Right ventricle myocardium superior (tissue), 1 donor: ENCODE data around the gene GSE1. TPM values are rescaled to one million over a fixed set of nuclear protein-coding genes. Genes with fewer than 3 reads are reported as not detected.

Experiments
- ATAC-seq: fragments of 200-7000 bp; cut with Tn5 transposase; one replicate; pipeline ENCODE4 v1.9.1; 2020; ENCODE audit warnings: mild to moderate bottlenecking; ENCODE audit not compliant: poor library complexity
- DNase-seq: peaks from one replicate; pipeline ENCODE4 v3.0.0-alpha.2; 2020
- intact Hi-C: fragments of 100-400 bp; cut with DNase I; formaldehyde crosslinking; loops from one replicate; pipeline ENCODE4 v1.11.2; 2022
- total RNA-seq: library from RNA; stranded (reverse); fragmentation: NEBNext Ultra II Directional; extraction: Animal tissue kit (Norgen Biotek cat#: 25700); gene quantifications from one replicate; pipeline ENCODE4 v1.2.1, GENCODE V29; 2021
- donor health status: DM: no; HTN: yes; CAD: no; lungs with severe emphysema.

Gene GSE1
- total RNA-seq, 1 donor from 2014 or later, result 30.3 TPM

DNA sequence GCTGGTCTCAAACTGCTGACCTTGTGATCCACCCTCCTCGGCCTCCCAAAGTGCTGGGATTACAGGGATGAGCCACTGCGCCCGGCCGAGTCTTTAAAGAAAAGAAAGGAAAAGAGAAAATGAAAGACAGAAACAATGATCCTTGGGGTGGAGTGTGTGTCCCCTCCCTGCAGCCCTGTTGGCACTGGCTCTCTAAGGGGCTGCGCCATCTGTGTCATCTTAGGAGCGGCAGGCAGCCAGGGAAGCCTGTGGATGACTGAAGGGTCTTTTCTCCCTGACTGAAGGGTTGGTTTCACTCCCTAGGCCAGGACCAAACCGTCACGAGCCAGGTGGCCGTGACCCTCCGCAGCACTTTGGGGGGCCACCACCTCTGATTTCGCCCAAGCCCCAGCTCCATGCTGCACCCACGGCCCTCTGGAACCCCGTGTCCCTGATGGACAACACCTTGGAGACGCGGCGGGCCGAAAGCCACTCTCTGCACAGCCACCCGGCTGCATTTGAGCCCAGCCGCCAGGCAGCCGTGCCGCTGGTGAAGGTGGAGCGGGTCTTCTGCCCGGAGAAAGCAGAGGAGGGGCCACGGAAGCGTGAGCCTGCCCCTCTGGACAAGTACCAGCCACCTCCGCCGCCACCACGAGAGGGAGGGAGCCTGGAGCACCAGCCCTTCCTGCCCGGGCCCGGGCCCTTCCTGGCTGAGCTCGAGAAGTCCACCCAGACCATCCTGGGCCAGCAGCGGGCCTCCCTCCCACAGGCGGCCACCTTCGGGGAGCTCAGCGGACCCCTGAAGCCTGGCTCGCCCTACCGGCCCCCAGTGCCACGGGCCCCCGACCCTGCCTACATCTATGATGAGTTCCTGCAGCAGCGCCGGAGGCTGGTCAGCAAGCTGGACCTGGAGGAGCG, 48.0 kb downstream of the GSE1 start:
- DNase-seq (peak; percentile 43), ATAC-seq (no peak)
- intact Hi-C loops, result no loop called here

- ATAC-seq (no peak), DNase-seq (no peak)
- intact Hi-C loops, result no loop called here
Measured at GRCh38 chr16:85661740-85662481, 48.8 kb downstream of the GSE1 start.

DNA sequence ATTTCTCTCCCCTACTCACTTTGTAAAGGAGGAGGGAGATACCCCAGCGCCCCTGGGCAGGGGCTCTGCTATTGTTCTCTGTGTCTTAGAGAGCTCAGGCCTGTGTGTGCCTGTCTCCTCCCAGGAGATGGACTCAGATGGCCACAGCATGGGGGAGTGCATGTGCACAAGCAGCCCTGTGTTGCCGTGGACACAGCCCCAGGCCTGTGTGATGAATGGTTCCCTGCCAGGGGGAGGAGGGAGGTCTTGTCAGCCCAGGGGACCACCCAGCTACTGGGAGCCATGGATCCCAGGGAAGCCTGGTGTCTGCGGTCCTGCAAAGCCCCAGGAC, 49.3 kb downstream of the GSE1 start:
- DNase-seq (peak; percentile 30), ATAC-seq (no peak)
- intact Hi-C loops, result no loop called here

DNA sequence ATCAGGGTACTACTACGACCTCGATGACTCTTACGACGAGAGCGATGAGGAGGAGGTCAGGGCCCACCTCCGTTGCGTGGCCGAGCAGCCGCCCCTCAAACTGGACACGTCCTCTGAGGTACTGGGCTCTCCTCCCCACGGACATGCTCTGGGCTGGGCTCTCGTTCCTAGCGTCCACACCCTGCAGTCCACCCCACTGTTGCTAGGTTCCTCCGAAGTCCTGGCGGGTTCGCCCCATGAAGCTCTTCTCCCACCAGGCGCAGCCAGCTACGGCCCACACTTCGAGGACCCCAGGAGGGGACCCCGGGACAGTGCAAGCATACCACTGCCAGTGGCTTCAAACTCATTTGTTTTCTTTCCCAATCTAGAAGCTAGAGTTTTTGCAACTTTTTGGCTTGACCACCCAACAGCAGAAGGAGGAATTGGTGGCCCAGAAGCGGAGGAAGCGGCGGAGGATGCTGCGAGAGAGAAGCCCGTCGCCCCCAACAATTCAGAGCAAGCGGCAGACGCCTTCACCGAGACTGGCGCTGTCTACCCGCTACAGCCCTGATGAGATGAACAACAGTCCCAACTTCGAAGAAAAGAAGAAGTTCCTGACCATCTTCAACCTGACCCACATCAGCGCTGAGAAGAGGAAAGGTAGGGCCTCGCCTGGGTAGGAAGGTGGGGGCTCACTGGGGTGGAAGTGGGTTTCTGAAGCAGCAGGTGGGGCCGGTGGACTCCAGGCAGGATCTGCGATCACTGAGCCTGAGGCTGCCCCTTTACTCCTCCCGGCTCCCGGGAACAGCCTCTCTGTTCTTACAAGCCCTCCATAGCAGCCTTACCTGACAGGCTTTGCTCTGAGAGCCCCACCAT, 50.1 kb downstream of the GSE1 start:
- intact Hi-C loops, result no loop called here
- no peak for DNase-seq
- ATAC-seq, result no peak

DNA sequence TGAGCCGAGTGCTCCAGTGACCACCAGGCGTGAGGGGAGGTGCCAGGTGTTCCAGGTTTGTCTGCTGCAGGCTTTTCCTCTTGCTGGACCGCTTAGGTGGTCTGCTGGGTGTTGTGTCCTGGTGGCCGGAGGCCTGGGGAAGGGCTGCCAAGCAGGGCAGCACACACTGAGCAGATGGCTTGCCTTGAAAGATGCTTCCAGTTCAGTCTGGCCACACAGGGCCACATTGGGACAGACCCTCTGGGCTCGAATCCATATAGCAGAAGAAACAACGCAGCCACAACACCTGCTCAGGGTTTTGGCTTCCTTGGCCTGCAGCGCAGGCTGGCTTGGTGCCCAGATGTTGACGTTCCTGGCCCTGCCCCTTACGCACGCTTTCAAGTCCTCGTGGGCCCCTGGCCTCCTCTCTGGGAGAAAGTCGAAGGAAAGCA, 50.8 kb downstream of the GSE1 start:
- DNase-seq (peak; percentile 51), ATAC-seq (no peak)
- intact Hi-C loops, result no loop called here

GRCh38 chr16:85664580-85665372, 51.7 kb downstream of the GSE1 start:
- ATAC-seq (no peak), DNase-seq (peak; percentile 29)
- intact Hi-C loops, result no loop called here

GRCh38 chr16:85665373-85665740, 52.2 kb downstream of the GSE1 start:
- DNase-seq, result no peak
- ATAC-seq, result no peak
- intact Hi-C loops, result no loop called here

DNA sequence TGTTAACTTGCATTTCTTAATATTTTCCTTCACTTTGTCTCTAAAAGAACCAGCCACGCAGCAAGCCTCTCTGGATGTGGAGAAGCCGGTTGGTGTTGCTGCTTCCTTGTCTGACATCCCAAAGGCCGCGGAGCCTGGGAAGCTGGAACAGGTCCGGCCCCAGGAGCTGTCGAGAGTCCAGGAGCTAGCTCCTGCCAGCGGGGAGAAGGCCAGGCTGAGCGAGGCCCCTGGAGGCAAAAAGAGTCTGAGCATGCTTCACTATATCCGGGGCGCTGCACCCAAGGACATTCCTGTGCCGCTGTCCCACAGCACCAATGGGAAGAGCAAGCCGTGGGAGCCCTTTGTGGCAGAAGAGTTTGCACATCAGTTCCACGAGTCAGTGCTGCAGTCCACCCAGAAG, 52.8 kb downstream of the GSE1 start:
- no peak for DNase-seq
- ATAC-seq, result no peak
- intact Hi-C loops, result no loop called here

DNA sequence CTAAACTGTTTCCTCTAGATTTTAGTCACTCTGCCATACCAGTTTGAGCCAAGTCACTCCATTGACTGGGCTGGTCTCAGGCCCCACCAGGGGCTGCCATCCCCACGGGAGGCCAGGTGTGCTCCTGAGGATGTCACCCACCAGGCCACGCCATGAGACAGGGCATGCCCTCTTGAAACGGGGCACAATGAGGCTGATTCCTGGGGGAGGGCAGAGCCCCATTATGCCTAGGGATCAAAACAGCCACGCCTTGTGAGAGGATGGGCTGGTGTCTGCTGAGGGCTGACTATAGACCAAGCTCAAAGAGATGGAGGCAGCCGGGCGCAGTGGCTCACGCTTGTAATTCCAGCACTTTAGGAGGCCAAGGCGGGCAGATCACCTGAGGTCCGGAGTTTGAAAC, 54.1 kb downstream of the GSE1 start:
- DNase-seq, result no peak
- intact Hi-C loops, result no loop called here
- no peak for ATAC-seq

DNA sequence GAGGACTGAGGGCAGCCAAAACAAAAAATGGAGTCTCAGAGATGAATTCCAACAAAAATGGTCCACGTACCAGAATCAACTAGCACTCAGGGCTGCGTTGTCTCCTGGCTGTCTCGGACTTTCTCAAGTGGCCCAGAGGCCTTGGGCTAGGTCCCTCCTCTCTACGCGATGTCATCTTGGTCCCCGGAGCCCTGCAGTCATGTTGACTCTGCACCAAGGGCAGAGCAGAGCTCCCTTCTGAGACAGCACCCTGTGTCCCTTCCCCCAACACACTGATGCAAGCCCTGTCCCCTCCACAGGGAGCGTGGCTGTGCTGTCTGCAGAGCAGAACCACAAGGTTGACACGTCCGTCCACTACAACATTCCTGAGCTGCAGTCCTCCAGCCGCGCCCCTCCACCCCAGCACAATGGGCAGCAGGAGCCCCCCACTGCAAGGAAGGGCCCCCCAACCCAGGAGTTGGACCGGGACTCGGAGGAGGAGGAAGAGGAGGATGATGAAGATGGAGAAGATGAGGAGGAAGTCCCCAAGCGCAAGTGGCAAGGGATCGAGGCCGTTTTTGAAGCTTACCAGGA, 54.8 kb downstream of the GSE1 start:
- DNase-seq, result peak; percentile 4
- ATAC-seq, result no peak
- intact Hi-C loops, result no loop called here

GRCh38 chr16:85668676-85669424, 55.7 kb downstream of the GSE1 start:
- intact Hi-C loops, result no loop called here
- peak; percentile 18 for DNase-seq
- no peak for ATAC-seq

DNA sequence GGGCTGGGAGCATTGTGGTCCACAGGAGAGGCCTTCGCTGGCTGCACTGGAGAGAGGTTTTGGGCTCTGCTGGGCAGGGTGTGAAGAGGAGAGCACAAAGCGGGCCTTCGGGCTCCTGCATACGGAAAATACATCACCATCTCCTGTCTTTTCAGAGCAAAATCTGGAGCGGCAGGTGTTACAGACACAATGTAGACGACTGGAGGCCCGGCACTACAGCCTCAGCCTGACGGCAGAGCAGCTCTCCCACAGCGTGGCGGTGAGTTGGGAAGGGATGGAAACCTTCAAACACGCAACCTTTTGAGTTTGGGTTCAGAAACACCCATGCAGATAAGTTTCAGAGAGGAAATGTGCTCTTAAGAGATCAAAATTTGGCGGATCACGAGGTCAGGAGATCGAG, 57.7 kb downstream of the GSE1 start:
- intact Hi-C loops, result no loop called here

DNA sequence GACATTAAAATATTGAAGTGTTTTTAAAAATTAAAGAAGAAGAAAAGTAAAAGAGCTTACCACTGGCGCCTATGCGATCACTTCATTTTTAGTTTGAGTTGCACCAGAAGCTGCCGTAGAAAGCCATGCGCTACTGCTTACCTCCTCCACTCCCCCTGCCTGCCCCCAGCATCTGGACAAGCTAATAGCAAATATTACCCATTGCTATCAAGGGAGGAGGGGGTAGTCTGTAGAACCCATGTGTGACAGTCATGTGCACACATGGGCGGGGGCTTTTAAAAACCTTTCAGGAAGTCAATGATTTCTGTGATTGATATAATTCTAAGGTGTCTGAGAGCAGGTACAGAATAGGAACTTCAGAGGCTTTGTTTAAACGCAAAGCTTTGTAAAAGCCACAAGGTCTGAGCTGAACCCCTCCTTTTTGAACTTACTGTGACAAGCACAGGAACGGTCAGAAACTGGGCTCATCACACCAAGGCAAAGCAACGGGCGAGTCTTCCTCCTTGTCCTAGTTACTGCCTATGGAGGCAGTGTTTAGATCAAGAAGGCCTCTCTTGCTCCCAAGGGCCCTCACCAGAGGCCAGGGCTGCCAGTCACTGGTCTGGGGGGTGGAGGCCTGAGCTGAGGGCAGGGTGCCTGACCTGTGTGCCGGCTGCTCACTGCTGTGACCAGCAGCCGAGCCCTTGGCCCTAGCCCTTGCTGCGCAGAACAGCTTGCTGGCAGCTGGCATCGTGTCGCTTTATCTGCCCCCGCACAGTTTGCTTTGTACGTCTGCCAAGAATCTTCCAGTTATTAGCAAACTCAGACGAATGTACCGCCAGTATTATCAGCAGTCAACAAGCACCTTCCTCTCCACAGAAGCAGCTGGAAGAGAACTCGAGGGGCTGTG, 60.7 kb downstream of the GSE1 start:
- ATAC-seq, result peak; percentile 94
- DNase-seq, result peak; percentile 81
- intact Hi-C loops, result no loop called here

More for the DNA sequence above, 57.7 kb downstream of the GSE1 start:
- ATAC-seq (no peak), DNase-seq (peak; percentile 7)

DNA sequence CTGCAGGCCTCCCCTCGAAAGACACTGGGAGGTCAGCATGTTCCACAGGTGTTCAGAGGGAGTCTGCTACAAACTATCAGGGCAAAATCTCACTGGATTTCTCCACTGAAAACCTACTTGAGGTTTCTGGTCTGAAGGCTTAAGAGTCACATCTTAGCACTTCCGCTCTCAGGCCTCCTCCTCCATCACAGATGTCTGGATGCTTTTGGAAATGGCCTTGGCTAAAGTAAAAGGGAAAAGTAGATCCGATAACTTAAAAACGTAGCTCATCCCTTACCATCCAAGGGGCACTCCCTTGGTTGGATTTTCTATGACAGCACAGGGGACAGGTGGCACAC, 61.3 kb downstream of the GSE1 start:
- DNase-seq (no peak), ATAC-seq (no peak)
- intact Hi-C loops, result no loop called here

- intact Hi-C loops, result no loop called here
- ATAC-seq (no peak), DNase-seq (no peak)
Measured at GRCh38 chr16:85674828-85675227, 61.7 kb downstream of the GSE1 start.

- ATAC-seq (no peak), DNase-seq (no peak)
- intact Hi-C loops, result no loop called here
Measured at GRCh38 chr16:85675251-85675874, 62.2 kb downstream of the GSE1 start.
